ENCODE data around the gene NACA. TPM values are rescaled to one million over a fixed set of nuclear protein-coding genes. Genes with fewer than 3 reads are reported as not detected.
"Not testable (repeated sequence)": the region's sequence is repeated elsewhere in the genome, so short reads cannot be mapped to it uniquely, and the experiment has no call there.

The NACA gene
- total RNA-seq, 6 donors from 2014 or later: 419 to 868 (median 611) TPM

GRCh38 chr12:56715798-56716197, 9.3 kb downstream of the NACA start:
- 81 to 87% methylated on average over 8 of the region's 8 CpGs for WGBS, 2 donors
- no peak overlapping the region for H3K4me3 ChIP-seq
- peaks cover 31 to 82% (median 51%) of the 10 kb centered on the region in 4 donors for H3K36me3 ChIP-seq
- no peaks in the 10 kb centered on the region for H3K27me3 ChIP-seq
- DNase-seq (no peak), ATAC-seq (ENCODE audit: low FRiP score in 2 of 2) (no peak)
- H3K9me3 ChIP-seq: no peaks in the 10 kb centered on the region
- no peak overlapping the region for H3K27ac ChIP-seq
- peaks cover 29 to 61% (median 39%) of the 10 kb centered on the region in 4 donors for H3K4me1 ChIP-seq
- TF ChIP-seq POLR2A (IDR thresholded peaks at IDR 0.05) (no peak), EP300 (IDR thresholded peaks at IDR 0.05) (no peak), CTCF (IDR thresholded peaks at IDR 0.05) (no peak), POLR2AphosphoS5 (IDR thresholded peaks at IDR 0.05) (no peak)

- Histone ChIP-seq H3K9me3 (no peaks in the 10 kb centered on the region), H3K27me3 (no peaks in the 10 kb centered on the region), H3K4me1 (peaks cover 16 to 48% (median 26%) of the 10 kb centered on the region in 4 donors), H3K4me3 (no peak overlapping the region), H3K27ac (no peak overlapping the region), H3K36me3 (peaks cover 31 to 74% (median 44%) of the 10 kb centered on the region in 4 donors)
- 96 to 98% methylated on average over 2 of the region's 2 CpGs for WGBS, 2 donors
- no peak for ATAC-seq (ENCODE audit: low FRiP score in 2 of 2)
- no peak for TF ChIP-seq POLR2AphosphoS5 (IDR thresholded peaks at IDR 0.05)
- TF ChIP-seq CTCF (IDR thresholded peaks at IDR 0.05): no peak
- TF ChIP-seq EP300 (IDR thresholded peaks at IDR 0.05): no peak
- no peak for TF ChIP-seq POLR2A (IDR thresholded peaks at IDR 0.05)
- DNase-seq: no peak
Measured at GRCh38 chr12:56714431-56714929, 10.6 kb downstream of the NACA start.

- Histone ChIP-seq H3K9me3 (no peaks in the 10 kb centered on the region), H3K27me3 (no peaks in the 10 kb centered on the region), H3K4me1 (peaks cover 8 to 37% (median 15%) of the 10 kb centered on the region in 4 donors), H3K4me3 (no peak overlapping the region), H3K27ac (peak overlapping the region in 2 of 4 donors; percentile 14 to 19), H3K36me3 (peaks cover 31 to 62% (median 39%) of the 10 kb centered on the region in 4 donors)
- no peak for TF ChIP-seq POLR2A (IDR thresholded peaks at IDR 0.05)
- TF ChIP-seq POLR2AphosphoS5 (IDR thresholded peaks at IDR 0.05): no peak
- no peak for TF ChIP-seq EP300 (IDR thresholded peaks at IDR 0.05)
- no peak for TF ChIP-seq CTCF (IDR thresholded peaks at IDR 0.05)
- DNase-seq (no peak), ATAC-seq (ENCODE audit: low FRiP score in 2 of 2) (no peak)
- WGBS, 2 donors: 58 to 72% methylated on average over 3 of the region's 3 CpGs
Measured at GRCh38 chr12:56713345-56713744, 11.8 kb downstream of the NACA start.

- Histone ChIP-seq H3K4me3 (no peak overlapping the region), H3K9me3 (no peaks in the 10 kb centered on the region), H3K36me3 (peaks cover 31 to 41% (median 37%) of the 10 kb centered on the region in 4 donors), H3K4me1 (peaks cover 0 to 4% (median 0%) of the 10 kb centered on the region in 4 donors), H3K27me3 (no peaks in the 10 kb centered on the region), H3K27ac (peak overlapping the region in 1 of 4 donors; percentile 48)
- TF ChIP-seq EP300 (IDR thresholded peaks at IDR 0.05): no peak
- no peak for TF ChIP-seq POLR2A (IDR thresholded peaks at IDR 0.05)
- TF ChIP-seq POLR2AphosphoS5 (IDR thresholded peaks at IDR 0.05): no peak
- TF ChIP-seq CTCF (IDR thresholded peaks at IDR 0.05): no peak
- no peak for DNase-seq
- 83 to 87% methylated on average over 5 of the region's 5 CpGs for WGBS, 2 donors
- no peak for ATAC-seq (ENCODE audit: low FRiP score in 2 of 2)
Measured at GRCh38 chr12:56709759-56710376, 15.2 kb downstream of the NACA start.

GRCh38 chr12:56704522-56704921, 20.6 kb downstream of the NACA start:
- not testable (repeated sequence) for H3K4me1 ChIP-seq; ATAC-seq (ENCODE audit: low FRiP score in 2 of 2); DNase-seq; H3K36me3 ChIP-seq; H3K27me3 ChIP-seq; H3K4me3 ChIP-seq; H3K9me3 ChIP-seq; H3K27ac ChIP-seq
- 84 to 89% methylated on average over 5 of the region's 5 CpGs for WGBS, 2 donors

Measured in upper lobe of left lung (tissue), 6 donors.